SU-DHL-6 (cell line): ENCODE measurements around the gene OLIG2.

Source experiments
- H2AFZ ChIP-seq: fragments of 200-600 bp; sonication (generic); 2 replicates; pipeline ENCODE4 v1.6.1; 2014; ENCODE audit warnings: low read depth, mild to moderate bottlenecking, moderate library complexity, mixed read lengths, antibody characterized with exemption, low read length; ENCODE audit not compliant: severe bottlenecking
- H3F3A ChIP-seq: fragments of 200-600 bp; shearing (Covaris generic); 2 replicates; pipeline ENCODE4 v1.6.0; 2016; ENCODE audit warnings: antibody characterized with exemption, mild to moderate bottlenecking; ENCODE audit not compliant: insufficient read depth
- H3K27ac ChIP-seq: fragments of 200-600 bp; sonication (generic); 2 replicates; pipeline ENCODE4 v1.5.1; 2016; ENCODE audit warnings: low read depth, mild to moderate bottlenecking, low read length, moderate library complexity, mixed read lengths
- H3K27me3 ChIP-seq: fragments of 200-600 bp; sonication (generic), shearing (Covaris generic); 2 replicates; pipeline ENCODE4 v1.6.0; 2014; ENCODE audit warnings: mild to moderate bottlenecking, low read length
- H3K36me3 ChIP-seq: fragments of 200-600 bp; sonication (generic); 2 replicates; pipeline ENCODE4 v1.6.1; 2014; ENCODE audit warnings: mild to moderate bottlenecking, low read length, mixed read lengths
- H3K4me2 ChIP-seq: fragments of 300-600, 200-600 bp; shearing (Covaris generic), sonication (generic); 2 replicates; pipeline ENCODE4 v1.6.0; 2014; ENCODE audit warnings: low read length, low read depth, mild to moderate bottlenecking; ENCODE audit not compliant: poor library complexity, severe bottlenecking
- H3K4me3 ChIP-seq: fragments of 200-600 bp; sonication (generic); 2 replicates; pipeline ENCODE4 v1.5.1; 2014; ENCODE audit warnings: antibody characterized with exemption, low read length, mild to moderate bottlenecking, mixed read lengths; ENCODE audit not compliant: insufficient read depth, poor library complexity, severe bottlenecking
- H3K79me2 ChIP-seq: fragments of 200-600 bp; sonication (generic); 2 replicates; pipeline ENCODE4 v1.6.1; 2014; ENCODE audit warnings: mild to moderate bottlenecking, low read length, moderate library complexity; ENCODE audit not compliant: insufficient read depth
- H3K9ac ChIP-seq: fragments of 200-600 bp; sonication (generic); 2 replicates; pipeline ENCODE4 v1.7.0; 2014; ENCODE audit warnings: mild to moderate bottlenecking, low read length
- H3K9me2 ChIP-seq: fragments of 200-600 bp; sonication (generic); replicated peaks from 2 replicates; pipeline ENCODE4 v1.6.1; 2014; ENCODE audit warnings: low read length; ENCODE audit not compliant: insufficient read depth
- H3K9me3 ChIP-seq: fragments of 200-600 bp; sonication (generic); 2 replicates; pipeline ENCODE4 v1.6.1; 2014; ENCODE audit warnings: low read length, mixed read lengths; ENCODE audit not compliant: insufficient read depth
- H4K20me1 ChIP-seq: fragments of 200-600 bp; sonication (generic); 2 replicates; pipeline ENCODE4 v1.6.1; 2014; ENCODE audit warnings: low read depth, mild to moderate bottlenecking, antibody characterized with exemption, low read length, moderate library complexity, mixed read lengths
- EZH2phosphoT487 ChIP-seq: fragments of 200-600 bp; sonication (generic), shearing (Covaris generic); conservative IDR thresholded peaks from 2 replicates; pipeline ENCODE4 v1.6.1; 2018; ENCODE audit warnings: mild to moderate bottlenecking, antibody characterized with exemption, low read length, moderate library complexity, mixed read lengths
- TF ChIP-seq, protein P1 (sequence below): fragments of 200-600 bp; sonication (generic); IDR thresholded peaks from one replicate; pipeline ENCODE4 v1.5.1; 2017; ENCODE audit warnings: antibody characterized with exemption, mild to moderate bottlenecking, low read length, moderate library complexity; ENCODE audit not compliant: insufficient read depth, poor library complexity, severe bottlenecking

OLIG2 gene

DNA sequence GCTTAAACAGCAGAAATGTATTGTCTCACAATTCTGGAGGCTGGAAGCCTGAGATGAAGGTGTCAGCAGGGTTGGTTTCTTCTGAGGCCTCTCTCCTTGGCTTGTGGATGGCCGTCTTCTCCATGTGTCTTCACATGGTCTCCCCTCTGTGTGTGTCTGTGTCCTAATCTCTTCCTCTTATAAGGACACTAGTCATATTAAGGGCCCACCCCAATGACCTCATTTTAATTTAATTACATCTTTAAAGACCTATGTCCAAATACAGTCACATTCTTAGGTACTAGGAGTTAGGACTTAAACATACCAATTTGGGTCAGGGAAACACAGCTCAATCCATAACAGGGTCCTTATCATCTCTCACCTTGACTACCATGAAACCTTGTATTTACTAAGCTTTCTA, 14.8 kb upstream of the OLIG2 start:
- no peaks in the 10 kb centered on the region for H3F3A ChIP-seq
- no peaks in the 10 kb centered on the region for H3K79me2 ChIP-seq
- H3K9me3 ChIP-seq = no peaks in the 10 kb centered on the region
- H4K20me1 ChIP-seq = no peaks in the 10 kb centered on the region
- no peak overlapping the region for H3K9ac ChIP-seq
- H3K36me3 ChIP-seq = no peaks in the 10 kb centered on the region
- no peak overlapping the region for H3K4me2 ChIP-seq
- H3K27me3 ChIP-seq = no peaks in the 10 kb centered on the region
- H3K4me3 ChIP-seq = no peak overlapping the region
- no peaks in the 10 kb centered on the region for H3K9me2 ChIP-seq
- TF ChIP-seq, protein P1, sequence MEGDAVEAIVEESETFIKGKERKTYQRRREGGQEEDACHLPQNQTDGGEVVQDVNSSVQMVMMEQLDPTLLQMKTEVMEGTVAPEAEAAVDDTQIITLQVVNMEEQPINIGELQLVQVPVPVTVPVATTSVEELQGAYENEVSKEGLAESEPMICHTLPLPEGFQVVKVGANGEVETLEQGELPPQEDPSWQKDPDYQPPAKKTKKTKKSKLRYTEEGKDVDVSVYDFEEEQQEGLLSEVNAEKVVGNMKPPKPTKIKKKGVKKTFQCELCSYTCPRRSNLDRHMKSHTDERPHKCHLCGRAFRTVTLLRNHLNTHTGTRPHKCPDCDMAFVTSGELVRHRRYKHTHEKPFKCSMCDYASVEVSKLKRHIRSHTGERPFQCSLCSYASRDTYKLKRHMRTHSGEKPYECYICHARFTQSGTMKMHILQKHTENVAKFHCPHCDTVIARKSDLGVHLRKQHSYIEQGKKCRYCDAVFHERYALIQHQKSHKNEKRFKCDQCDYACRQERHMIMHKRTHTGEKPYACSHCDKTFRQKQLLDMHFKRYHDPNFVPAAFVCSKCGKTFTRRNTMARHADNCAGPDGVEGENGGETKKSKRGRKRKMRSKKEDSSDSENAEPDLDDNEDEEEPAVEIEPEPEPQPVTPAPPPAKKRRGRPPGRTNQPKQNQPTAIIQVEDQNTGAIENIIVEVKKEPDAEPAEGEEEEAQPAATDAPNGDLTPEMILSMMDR = no peak
- no peak for TF ChIP-seq EZH2phosphoT487
- no peak overlapping the region for H3K27ac ChIP-seq
- H2AFZ ChIP-seq = no peak overlapping the region

DNA sequence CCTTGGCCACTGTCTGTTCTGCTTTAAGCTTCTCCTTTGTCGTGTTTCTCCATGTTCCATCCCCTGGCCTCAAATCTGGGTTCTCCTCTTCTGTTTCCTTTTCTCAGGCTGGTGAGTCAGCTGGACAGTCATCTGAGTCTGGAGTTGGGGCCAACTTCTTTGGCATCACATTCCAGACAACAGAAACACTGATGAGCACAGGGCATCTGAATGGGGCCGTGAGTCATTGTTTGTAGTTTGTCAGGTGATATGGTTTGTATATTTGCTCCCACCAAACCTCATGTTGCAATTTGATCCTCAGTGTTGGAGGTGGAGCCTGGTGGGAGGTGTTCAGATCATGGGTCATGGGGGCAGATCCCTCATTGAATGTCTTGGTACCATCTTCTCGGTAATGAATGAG, 14.3 kb upstream of the OLIG2 start:
- Histone ChIP-seq H3K9ac (no peak overlapping the region), H4K20me1 (no peaks in the 10 kb centered on the region), H3K9me3 (no peaks in the 10 kb centered on the region), H3K4me2 (no peak overlapping the region), H3K4me3 (no peak overlapping the region), H3F3A (no peaks in the 10 kb centered on the region), H3K36me3 (no peaks in the 10 kb centered on the region), H3K27ac (no peak overlapping the region), H2AFZ (no peak overlapping the region), H3K9me2 (no peaks in the 10 kb centered on the region), H3K27me3 (no peaks in the 10 kb centered on the region), H3K79me2 (no peaks in the 10 kb centered on the region)
- TF ChIP-seq, protein P1 = no peak
- no peak for TF ChIP-seq EZH2phosphoT487

DNA sequence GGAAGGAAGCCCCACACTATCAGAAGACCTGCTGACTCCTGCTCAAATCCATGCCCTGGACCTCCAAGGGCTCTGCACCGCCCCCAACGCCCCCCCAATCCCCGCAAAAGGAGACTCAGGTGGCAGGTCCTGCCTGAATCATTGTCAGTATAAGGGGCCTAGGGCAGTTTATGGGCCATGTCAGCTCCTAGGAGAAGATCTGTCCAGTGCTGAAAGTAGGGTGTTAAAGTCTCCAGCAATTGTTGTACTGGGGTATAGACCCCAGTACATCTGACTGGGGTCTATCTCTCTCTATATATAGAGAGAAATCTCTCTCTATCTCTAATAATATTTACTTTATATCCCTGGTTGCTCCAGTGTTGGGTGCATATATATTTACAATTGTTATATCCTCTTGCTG, 12.1 kb upstream of the OLIG2 start:
- Histone ChIP-seq H3K9me3 (no peaks in the 10 kb centered on the region), H3K9ac (no peak overlapping the region)

More for the DNA sequence above, 12.1 kb upstream of the OLIG2 start:
- Histone ChIP-seq H3F3A (no peaks in the 10 kb centered on the region), H4K20me1 (no peaks in the 10 kb centered on the region), H2AFZ (no peak overlapping the region), H3K4me2 (no peak overlapping the region), H3K27me3 (no peaks in the 10 kb centered on the region), H3K79me2 (no peaks in the 10 kb centered on the region), H3K4me3 (no peak overlapping the region), H3K9me2 (no peaks in the 10 kb centered on the region), H3K36me3 (no peaks in the 10 kb centered on the region), H3K27ac (no peak overlapping the region)
- TF ChIP-seq, protein P1 = no peak
- TF ChIP-seq EZH2phosphoT487 = no peak
